Muscle layer of duodenum (tissue), 2 donors: ENCODE measurements around the gene RASGRP3.
A peak's percentile ranks its signal among the peaks of the same experiment; 100 is the strongest.
"Not testable (repeated sequence)": the region's sequence is repeated elsewhere in the genome, so short reads cannot be mapped to it uniquely, and the experiment has no call there.

Experiments used
- H3K27ac ChIP-seq: one replicate; pipeline ENCODE4 v1.7.0; 2013; ENCODE audit warnings: mild to moderate bottlenecking, low read length
- H3K27me3 ChIP-seq: one replicate; pipeline ENCODE4 v1.7.0; 2013; ENCODE audit warnings: low read depth, mild to moderate bottlenecking, control low read depth, low read length
- H3K36me3 ChIP-seq, 2 donors: one replicate each; pipeline ENCODE4 v1.7.0; 2013; ENCODE audit warnings: low read length in 2 of 2, control low read depth in 1 of 2, mild to moderate bottlenecking in 1 of 2; ENCODE audit not compliant: insufficient read depth in 2 of 2, control insufficient read depth in 1 of 2
- H3K4me1 ChIP-seq, 2 donors: one replicate each; pipeline ENCODE4 v1.7.0; 2013; ENCODE audit warnings: low read length in 2 of 2, mild to moderate bottlenecking in 2 of 2, control low read depth in 1 of 2, moderate library complexity in 1 of 2; ENCODE audit not compliant: insufficient read depth in 2 of 2, control insufficient read depth in 1 of 2
- H3K4me3 ChIP-seq, 2 donors: one replicate each; pipeline ENCODE4 v1.7.0; 2013; ENCODE audit warnings: low read length in 2 of 2, low read depth in 1 of 2, mild to moderate bottlenecking in 1 of 2
- H3K9me3 ChIP-seq, 2 donors: one replicate each; pipeline ENCODE4 v1.7.0; 2013; ENCODE audit warnings: low read length in 2 of 2, control low read depth in 1 of 2, mild to moderate bottlenecking in 1 of 2; ENCODE audit not compliant: control insufficient read depth in 1 of 2
- donor health status: healthy.

RASGRP3 gene

GRCh38 chr2:33459745-33460144 lies 16.7 kb upstream of the RASGRP3 start:
- Histone ChIP-seq H3K27ac (no peak overlapping the region), H3K9me3 (no peaks in the 10 kb centered on the region), H3K27me3 (no peaks in the 10 kb centered on the region), H3K4me1 (peaks cover 0 to 12% of the 10 kb centered on the region in 2 donors), H3K36me3 (no peaks in the 10 kb centered on the region), H3K4me3 (no peak overlapping the region)

- not testable (repeated sequence) for H3K9me3 ChIP-seq, H3K36me3 ChIP-seq, H3K4me3 ChIP-seq, H3K4me1 ChIP-seq, H3K27ac ChIP-seq, H3K27me3 ChIP-seq
Observed at GRCh38 chr2:33462512-33462911, 13.9 kb upstream of the RASGRP3 start.

- H3K27ac ChIP-seq, result no peak overlapping the region
- no peak overlapping the region for H3K4me3 ChIP-seq
- H3K27me3 ChIP-seq, result no peaks in the 10 kb centered on the region
- H3K36me3 ChIP-seq, result no peaks in the 10 kb centered on the region
- no peaks in the 10 kb centered on the region for H3K4me1 ChIP-seq
- no peaks in the 10 kb centered on the region for H3K9me3 ChIP-seq
Observed at GRCh38 chr2:33467413-33467812, 9.0 kb upstream of the RASGRP3 start.

GRCh38 chr2:33469238-33469637 lies 7.2 kb upstream of the RASGRP3 start:
- Histone ChIP-seq H3K9me3 (no peaks in the 10 kb centered on the region), H3K4me3 (no peak overlapping the region), H3K36me3 (no peaks in the 10 kb centered on the region), H3K27ac (no peak overlapping the region), H3K27me3 (no peaks in the 10 kb centered on the region), H3K4me1 (no peaks in the 10 kb centered on the region)

- Histone ChIP-seq H3K36me3 (no peaks in the 10 kb centered on the region), H3K4me3 (peak overlapping the region; percentile 87 to 90), H3K27me3 (no peaks in the 10 kb centered on the region), H3K4me1 (peaks cover 4 to 7% of the 10 kb centered on the region in 2 donors), H3K27ac (peak overlapping the region; percentile 92), H3K9me3 (no peaks in the 10 kb centered on the region)
Observed at GRCh38 chr2:33475224-33476130, 972 bp upstream of the RASGRP3 start.

- peak overlapping the region; percentile 92 for H3K27ac ChIP-seq
- H3K4me3 ChIP-seq, result peak overlapping the region; percentile 87 to 90
- H3K4me1 ChIP-seq, result peaks cover 4 to 7% of the 10 kb centered on the region in 2 donors
Observed at GRCh38 chr2:33476793-33477190, 343 bp downstream of the RASGRP3 start.

GRCh38 chr2:33477473-33478468 lies 1.3 kb downstream of the RASGRP3 start:
- Histone ChIP-seq H3K27ac (peak overlapping the region; percentile 92), H3K36me3 (no peaks in the 10 kb centered on the region), H3K9me3 (no peaks in the 10 kb centered on the region), H3K27me3 (no peaks in the 10 kb centered on the region), H3K4me1 (peaks cover 4 to 7% of the 10 kb centered on the region in 2 donors), H3K4me3 (peak overlapping the region in 1 of 2 donors; percentile 87)

More at GRCh38 chr2:33476793-33477190, 343 bp downstream of the RASGRP3 start:
- no peaks in the 10 kb centered on the region for H3K27me3 ChIP-seq
- H3K9me3 ChIP-seq, result no peaks in the 10 kb centered on the region
- no peaks in the 10 kb centered on the region for H3K36me3 ChIP-seq

- no peaks in the 10 kb centered on the region for H3K36me3 ChIP-seq
- H3K4me3 ChIP-seq, result no peak overlapping the region
- H3K4me1 ChIP-seq, result peaks cover 4 to 7% of the 10 kb centered on the region in 2 donors
- no peaks in the 10 kb centered on the region for H3K27me3 ChIP-seq
- H3K27ac ChIP-seq, result no peak overlapping the region
- H3K9me3 ChIP-seq, result no peaks in the 10 kb centered on the region
Observed at GRCh38 chr2:33478968-33479731, 2.7 kb downstream of the RASGRP3 start.

GRCh38 chr2:33482518-33482917 lies 6.1 kb downstream of the RASGRP3 start:
- H3K27ac ChIP-seq, result no peak overlapping the region

GRCh38 chr2:33484042-33484621 lies 7.7 kb downstream of the RASGRP3 start:
- Histone ChIP-seq H3K9me3 (peaks cover 3 to 4% of the 10 kb centered on the region in 2 donors), H3K4me3 (no peak overlapping the region), H3K36me3 (no peaks in the 10 kb centered on the region), H3K27ac (peak overlapping the region; percentile 8), H3K4me1 (no peaks in the 10 kb centered on the region), H3K27me3 (no peaks in the 10 kb centered on the region)

More at GRCh38 chr2:33482518-33482917, 6.1 kb downstream of the RASGRP3 start:
- Histone ChIP-seq H3K9me3 (peaks cover 3 to 4% of the 10 kb centered on the region in 2 donors), H3K36me3 (no peaks in the 10 kb centered on the region), H3K4me3 (no peak overlapping the region), H3K27me3 (no peaks in the 10 kb centered on the region), H3K4me1 (peaks cover 0 to 1% of the 10 kb centered on the region in 2 donors)
